Iris pigment epithelial cell (primary cell): ENCODE data around the gene BTG1.

Experiments used
- DNase-seq: peaks from one replicate; pipeline ENCODE4 v3.0.0-alpha.2; 2011; ENCODE audit warnings: low read depth

BTG1 gene

DNA sequence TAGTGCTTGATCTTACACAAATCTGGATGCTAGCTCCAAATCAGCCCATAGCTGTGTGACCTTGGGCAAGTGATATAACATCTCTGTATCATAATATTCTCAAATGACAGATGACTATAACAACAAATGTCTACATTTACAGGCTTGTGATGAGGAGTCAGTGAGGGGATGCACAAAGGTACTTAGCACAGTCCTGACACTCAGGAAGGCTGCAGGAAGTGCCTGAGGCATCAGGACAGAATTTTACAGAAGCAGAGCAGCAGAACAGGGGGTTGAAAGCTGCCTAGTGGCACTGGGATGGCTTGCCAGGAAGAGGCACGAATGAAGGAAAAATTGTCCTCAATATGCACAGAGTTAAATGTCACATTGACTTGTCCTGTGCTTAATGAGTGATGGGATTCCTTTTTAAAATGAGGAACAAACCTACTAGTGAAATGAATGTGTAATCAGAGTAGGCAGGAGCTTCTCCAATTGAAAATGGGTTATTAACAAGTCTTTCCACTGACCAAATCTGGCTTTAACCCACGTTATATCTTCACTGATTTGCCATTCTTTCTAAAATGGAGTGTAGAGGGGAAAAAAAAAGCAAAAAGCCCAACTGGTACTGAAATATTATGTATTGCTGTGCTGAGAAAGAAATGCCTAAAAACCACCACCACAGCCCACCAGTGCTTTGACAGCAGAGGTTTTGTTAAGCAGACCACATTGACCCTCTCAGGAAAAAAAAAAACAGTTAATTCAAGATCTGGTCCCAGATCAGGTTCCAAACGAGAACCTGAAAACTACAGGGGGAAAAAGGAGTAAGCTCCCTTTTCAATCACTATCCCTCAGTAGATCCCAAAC is 11.6 kb downstream of the BTG1 start:
- no peak for DNase-seq

DNA sequence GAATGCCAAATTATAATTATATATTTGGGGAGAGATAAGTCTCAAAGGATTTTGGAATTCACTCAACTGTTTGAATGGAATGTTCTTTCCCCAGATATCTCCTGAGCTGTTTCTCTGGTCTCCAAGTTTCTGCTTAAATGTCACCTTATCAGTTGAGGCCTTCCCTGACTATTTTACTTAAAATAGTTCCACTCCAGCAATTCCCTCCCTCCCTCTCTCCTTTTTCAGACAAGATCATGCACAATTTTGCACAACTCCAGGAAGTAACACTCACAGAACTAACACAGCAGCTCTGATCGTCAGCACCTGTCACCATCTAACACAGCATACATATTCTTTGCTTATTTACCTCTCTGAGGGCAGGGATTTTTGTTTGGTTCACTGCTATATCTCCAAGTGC is 12.5 kb downstream of the BTG1 start:
- DNase-seq: no peak

DNA sequence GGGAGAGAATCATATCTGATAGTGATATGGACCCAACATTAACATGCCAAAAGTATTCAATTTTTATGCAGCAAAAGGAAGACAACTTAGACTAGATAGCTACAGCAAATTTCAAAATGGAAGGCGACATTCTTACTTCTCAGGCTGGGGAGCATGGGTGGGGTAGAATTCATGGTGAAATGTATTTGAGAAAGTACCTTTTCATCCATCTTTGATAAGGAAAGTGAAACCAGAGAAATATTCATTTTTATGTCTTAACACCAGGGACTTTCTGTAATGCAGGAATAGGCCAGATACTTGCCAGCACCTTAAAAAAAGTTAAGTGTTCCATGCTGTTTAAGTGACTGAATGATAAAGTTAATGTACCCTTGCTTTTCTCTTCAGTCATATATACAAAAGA is 13.4 kb downstream of the BTG1 start:
- no peak for DNase-seq

DNA sequence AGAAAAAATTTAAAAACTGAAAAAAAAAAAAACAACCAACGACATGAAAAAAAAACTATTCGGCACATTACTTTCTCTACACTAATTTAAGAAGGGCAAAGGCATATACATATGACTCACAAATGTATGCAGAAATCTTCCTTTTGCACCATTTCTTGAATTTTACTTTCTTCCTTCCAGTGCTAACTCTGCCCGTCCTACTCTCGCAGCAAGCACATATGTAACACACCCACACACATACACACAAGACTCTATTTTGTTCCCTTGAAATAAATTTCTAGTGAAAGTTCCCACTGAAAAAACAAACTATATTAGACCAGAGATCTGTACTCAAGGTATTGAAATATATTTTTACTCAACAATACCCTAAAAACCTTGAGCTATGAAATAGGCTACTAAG is 14.6 kb downstream of the BTG1 start:
- no peak for DNase-seq

DNA sequence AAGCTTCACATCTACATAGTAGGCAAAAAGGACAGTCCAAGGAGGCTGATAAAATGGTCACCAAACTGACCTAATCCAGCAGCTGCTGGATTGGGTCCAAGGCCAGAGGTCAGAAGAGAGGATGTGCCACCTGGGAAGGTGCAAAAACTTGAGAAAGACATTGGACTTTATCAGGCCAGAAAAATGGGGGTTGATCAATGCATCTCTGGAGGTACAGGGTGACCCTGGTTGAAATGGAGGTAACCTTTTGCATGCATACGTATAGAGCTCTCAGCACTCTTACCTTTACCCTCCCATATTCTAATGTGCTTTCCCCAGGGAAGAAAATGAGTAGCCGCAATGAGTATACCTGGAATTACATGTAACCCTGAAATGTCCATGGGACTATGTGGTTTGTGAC is 16.0 kb downstream of the BTG1 start:
- DNase-seq: no peak

DNA sequence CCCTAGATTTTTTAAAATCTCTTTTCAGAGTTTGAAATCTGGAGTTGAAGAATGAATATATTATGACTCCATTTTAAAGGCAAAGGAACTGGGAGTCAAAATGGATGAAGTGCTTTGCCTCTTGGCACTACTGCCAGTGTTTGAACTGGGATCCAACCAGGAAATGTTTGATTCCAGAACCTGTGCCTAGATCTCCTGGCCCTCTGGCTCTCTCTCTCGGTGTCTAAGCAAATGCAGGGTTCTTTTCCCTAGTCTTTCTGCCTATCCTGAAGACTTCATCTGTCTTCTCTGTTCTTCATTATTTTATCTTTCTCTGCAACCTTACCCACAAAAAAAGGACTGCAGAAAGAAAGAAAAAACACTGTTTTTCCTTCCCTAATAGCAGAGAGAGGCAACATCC is 17.0 kb downstream of the BTG1 start:
- DNase-seq: no peak

DNA sequence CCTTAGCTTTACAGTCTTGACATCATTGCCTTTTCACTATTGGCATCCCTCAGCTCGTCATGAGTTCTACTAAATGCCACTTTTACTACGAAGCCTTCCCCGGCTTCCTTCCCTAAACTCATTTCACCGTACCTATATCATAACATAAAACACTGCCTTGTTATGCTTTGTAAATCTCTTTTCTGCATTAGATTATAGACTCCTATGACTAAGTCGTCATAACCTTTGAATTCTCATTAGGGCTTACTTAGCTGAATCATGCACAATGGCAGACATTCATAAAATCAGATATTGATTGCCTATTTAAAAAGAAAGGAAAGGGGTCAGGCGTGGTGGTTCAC is 21.0 kb downstream of the BTG1 start:
- no peak for DNase-seq

DNA sequence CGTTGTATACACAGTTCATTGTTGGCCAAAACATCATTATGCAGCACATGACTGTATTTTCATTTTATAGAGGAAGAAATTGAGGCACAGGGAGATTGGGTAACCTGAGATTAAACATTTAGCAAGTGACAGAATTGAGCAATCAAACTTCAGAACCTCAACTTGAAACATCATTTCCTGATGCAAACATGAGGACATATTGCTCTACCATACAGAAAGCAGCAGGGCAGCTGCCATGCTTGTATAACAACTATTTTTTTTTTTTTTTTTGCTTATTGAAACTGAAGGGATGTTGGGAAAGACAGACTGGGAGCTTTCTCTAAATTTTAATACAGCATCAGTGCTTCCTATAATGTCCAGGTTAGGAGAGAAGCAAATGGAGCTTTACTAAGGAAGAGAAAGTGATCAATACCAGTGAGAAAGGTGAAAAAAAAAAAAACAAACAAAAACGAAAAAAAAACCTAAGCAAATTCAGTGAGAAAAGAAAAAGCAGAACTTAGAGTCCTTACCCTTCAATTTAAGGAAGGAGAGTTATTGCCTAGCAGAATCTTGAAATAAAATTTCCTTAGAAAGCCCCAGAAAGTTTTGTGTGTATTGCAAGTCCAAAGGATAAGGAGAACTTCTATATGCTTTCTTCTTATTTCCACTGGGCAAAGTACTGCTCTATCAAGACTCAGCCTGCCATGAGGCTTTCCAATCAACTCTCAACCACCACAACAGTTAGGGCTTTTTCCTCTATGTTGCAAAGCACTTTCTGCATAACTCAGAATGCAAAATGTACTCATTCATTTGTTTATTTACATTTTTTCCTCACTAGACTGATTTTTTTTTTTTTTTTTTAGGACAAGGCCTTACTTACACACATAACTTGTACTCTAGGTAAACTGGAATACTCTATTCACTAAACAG is 21.6 kb downstream of the BTG1 start:
- no peak for DNase-seq

DNA sequence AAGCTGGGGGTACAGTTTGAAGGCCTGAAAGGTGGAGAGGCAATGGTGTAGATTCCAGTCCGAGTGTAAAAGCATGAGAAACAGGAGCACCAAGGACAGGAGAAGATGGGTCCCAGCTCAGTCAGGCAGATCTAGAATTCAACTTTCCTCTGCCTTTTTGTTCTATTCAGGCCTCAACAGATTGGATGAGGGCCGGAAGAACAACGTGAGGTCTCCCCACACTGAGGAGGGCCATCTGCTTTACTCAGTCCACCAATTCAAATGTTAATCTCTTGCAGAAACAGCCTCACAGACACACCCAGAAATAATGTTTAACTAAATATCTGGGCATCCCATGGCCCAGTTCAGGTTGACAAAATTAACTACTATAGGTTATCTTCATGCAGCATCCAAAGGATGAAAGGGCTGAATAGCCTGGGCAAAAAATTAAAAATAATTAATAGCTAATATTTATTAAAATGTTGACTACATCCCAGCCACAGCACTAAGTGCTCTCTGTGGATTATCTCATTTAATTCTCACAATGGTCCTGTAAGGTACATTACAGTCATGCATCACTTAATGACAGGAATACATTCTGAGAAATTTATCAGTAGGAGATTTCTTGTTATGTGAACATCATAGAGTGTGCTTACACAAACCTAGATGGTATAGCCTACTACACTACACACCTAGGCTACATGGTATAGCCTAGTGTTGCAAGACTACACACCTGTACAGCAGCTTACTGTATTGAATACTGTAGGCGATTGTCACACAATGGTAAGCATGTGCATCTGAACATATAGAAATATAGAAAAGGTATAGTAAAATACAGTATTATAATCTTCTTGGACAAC is 22.5 kb downstream of the BTG1 start:
- DNase-seq: no peak

DNA sequence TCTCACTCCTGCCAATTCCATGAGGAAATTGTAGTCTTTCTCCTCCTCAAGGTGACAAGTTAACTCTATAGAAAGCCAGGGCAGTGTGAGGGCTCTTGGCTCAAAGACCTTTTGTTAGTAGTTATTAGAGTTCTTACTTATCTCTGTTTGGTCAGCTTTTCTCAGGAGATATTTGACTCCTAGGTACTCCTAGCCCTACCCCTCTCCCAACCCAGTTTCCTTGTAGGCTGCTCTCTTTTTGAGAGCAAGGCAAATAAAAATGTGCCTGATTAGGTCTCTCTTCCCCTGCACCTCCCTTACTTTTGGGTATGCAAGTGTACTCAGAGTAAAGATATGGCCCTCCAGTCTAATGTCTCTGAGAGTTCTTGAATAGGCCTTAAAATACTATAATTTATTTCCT is 23.8 kb downstream of the BTG1 start:
- DNase-seq: no peak

DNA sequence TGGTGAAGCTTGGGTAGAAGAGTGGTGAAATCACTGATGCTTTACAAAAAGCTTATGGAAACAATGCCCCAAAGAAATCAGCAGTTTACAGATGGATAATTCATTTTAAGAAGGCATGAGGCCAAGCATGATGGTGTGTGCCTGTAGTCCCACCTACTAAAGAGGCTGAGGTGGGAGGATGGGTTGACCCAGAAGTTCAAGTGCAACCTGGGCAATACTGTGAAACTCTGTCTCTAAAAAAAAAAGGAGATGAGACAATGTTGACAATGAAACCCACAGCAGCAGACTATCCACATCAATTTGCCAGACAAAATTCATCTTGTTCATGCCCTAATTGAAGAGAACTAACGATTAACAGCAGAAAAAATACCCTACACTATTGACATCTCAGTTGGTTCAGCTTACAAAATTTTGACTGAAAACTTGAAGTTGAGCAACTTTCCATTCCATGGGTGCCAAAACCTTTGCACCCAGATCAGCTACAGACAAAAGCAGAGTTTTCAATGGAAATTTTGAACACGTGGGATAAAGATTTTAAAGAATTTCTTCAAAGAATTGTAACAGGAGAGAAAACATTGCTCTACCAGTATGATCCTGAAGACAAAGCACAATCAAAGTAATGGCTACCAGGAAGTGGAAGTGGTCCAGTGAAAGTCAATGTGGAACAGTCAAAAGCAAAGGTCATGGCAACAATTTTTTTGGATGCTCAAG is 26.7 kb downstream of the BTG1 start:
- no peak for DNase-seq

DNA sequence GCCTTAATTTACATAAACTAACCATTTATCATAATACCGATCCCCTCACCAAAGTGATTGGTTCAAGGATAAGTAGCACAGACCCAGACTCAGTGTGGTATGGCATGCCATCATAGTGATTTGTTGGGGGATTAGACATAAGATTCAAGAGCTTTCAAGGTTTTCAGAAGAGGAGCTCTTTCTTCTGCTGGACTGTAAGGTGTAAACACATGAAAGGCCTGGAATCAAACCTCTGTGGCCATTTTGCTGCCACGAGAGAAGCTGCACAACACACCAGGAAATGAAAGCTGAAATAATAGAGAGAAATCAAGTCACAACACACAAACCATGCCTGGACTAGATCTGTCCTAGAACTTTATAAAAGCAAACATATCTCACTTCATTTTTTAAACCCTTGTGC is 30.8 kb downstream of the BTG1 start:
- no peak for DNase-seq

DNA sequence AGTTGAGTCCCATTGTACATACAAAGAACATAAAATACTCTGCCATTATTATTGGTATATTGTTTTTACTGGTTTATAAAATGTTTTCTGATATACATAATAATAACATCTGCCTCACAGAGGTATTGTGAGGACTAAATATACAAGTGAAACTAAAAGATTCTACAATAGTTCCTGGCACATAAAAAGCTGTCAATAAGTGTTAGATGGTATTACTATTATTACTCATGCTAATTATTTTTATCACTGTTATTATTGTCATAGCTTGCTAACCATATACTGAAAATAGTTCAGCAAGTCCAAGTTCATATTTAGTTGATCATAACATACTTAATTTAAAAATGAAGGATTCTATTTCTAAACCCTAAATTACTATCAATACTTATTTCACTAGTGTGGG is 34.4 kb downstream of the BTG1 start:
- no peak for DNase-seq

DNA sequence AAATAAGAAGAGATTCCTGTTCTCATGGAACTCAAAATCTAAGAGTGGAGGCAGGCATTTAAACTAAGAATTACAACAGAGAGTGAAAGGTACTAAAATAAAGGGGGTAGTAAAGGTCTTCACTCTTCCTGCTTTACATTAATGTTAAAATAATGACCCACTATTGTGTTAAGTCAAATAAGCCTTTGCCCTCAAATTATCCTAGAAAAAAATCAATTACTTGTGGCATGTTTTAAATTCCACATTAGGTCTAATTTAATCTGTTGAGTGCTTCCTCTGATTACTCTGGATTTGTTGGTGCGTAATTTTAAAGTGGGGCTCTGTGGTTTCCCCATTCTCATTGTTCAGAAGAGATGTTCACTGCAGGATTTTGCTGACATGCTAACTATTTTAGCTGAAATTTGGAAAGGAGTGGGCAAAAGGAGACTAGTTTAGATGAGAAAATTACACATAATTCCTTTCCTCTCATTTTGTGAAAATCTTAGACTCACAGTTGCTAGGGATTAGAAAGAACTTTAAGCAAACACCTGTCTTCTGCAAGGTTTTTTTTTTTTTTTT is 35.5 kb downstream of the BTG1 start:
- DNase-seq: no peak

DNA sequence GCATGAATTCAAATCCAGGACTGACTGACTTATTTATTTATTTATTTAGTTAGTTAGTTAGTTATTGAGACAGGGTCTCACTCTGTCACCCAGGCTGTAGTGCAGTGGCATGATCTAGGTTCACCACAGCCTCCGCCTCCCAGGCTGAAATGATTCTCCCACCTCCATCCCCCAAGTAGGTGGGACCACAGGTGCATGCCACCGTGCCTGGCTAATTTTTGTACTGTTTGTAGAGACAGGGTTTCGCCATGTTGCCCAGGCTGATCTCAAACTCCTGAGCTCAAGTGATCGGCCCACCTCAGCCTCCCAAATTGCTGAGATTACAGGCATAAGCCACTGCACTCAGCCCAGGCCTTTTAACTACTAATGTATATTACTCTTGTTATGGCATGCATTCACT is 36.0 kb downstream of the BTG1 start:
- DNase-seq: no peak

DNA sequence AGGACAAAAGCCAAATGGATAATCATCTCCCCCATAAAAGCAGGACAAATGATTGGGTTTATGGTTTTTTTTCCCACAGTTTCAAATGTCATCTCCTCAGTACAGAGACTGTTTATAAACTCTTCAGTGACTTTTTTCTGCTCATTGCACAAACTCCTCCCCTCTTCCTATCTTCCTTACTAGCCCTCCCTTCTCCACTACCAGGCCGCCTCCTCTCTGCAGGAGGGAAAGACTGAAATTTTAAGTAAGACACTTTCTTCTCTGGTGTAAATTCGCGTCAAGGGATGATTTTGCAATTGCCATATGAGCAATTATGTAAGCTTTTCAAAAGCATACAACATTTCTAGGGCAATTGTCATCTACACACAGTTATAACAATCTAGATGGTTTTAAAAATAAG is 37.0 kb downstream of the BTG1 start:
- peak; percentile 92 for DNase-seq

DNA sequence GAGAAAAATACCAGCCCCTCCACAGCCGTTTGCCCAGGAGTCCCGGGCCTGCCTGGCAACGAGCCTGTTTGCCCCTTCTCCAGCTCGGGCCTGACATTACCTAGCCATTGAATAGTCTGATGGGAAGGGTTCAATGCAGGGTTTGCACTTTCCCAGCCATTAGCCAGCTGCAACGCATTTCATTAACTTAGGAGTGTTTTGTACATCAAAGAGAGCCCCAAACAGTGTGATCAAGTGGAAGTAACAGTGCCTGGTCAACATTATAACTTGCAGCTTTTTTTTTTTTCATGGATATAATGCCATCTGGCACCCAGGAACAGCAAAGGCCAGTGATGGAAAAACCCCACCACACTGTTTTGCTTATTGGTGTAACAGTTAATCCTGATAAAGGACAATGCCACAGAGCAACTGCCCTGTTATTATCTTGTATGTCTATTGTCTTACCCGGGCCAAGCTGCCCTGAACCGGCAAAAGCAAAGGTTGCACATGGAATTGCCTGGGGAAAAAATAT is 38.0 kb downstream of the BTG1 start:
- DNase-seq: peak; percentile 8

DNA sequence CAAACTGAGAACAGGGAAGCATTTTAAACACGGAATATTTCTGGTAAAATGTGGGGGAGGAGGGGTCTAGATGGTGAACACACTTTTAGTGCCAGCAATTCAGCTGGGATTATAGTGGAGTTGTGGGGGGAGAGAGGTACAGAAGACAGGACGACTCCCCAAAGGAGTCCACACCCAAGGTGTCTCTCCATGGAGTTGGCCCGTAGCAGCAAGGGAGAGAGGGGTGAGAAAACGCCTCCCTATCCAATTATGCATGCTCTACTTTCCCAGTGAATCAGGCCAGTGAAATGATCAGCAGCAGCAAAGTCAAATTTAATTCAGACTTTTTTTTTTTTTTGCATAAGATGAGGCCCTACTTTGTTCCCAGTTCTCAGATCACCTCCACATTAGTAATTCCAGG is 38.6 kb downstream of the BTG1 start:
- DNase-seq: no peak

DNA sequence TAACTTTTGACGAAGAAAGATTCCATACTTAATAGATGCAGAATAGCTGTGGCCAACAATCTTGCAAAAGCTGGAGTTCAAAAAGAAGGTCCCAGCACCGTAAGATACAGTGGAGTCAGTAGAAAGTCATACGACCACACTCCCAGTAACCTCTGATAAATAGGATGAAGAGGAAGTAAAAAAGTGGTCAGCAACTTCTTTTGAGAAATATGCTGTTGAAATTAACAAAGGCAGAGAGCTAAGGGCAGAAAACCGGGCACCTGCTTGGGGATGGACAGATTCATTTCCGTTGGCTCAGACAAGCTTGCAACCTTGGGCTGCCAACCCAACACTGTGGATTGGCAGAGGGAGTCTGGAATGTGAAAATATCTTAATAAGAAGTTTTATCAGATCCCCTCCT is 40.0 kb downstream of the BTG1 start:
- no peak for DNase-seq

DNA sequence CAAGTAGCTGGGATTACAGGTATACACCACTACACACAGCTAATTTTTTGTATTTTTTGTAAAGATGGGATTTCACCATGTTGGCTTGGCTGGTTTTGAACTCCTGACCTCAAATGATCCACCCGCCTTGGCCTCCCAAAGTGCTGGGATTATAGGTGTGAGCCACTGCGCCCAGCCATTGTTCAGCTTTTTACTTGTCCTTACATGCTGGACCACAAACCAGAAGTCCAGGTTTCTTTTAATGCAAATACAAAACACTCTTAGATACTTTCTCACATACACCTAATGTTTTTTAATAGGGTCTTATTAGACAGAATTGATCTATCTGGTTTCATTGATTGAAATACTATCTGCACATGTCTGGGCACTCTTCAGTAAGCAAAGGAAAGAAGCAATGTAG is 40.5 kb downstream of the BTG1 start:
- DNase-seq: no peak

DNA sequence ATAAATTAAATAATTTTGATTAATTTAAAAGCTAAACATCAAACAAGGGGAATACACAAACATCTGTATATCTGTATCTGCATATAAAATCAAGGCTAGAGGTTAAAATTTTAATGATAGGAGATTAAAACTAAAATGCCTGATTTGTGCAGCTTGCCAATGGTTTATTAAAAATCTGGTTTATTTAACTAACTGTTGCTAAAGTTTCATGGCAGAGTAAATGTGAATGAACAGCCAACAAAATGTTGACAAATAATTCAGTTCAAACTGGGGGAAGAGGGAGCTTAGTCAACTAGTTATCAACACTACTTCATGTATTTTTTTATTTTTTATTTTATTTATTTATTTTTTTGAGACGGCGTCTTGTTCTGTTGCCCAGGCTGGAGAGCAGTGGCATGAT is 43.0 kb downstream of the BTG1 start:
- no peak for DNase-seq
